ENCODE data around the gene LGI1.

DNA sequence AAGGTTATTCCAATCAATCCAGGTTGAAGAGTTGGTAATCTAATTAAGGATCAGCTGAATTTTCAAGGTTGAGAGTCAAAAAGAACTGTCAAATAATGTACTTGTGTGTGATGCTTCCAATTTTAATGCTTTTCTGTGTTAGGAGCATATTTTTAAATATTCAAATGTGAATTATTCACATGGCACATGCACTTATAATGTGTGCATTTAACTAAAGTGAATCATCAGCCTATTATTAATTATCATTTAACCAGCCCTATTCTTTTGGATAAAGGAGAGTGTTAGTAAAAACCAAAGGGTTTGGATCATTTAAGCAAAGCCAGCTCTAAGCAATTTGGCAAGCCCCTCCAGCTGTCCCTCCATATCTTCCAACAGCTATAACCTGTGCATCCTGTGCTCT is 11.2 kb downstream of the LGI1 start:
- TF ChIP-seq, protein P1, sequence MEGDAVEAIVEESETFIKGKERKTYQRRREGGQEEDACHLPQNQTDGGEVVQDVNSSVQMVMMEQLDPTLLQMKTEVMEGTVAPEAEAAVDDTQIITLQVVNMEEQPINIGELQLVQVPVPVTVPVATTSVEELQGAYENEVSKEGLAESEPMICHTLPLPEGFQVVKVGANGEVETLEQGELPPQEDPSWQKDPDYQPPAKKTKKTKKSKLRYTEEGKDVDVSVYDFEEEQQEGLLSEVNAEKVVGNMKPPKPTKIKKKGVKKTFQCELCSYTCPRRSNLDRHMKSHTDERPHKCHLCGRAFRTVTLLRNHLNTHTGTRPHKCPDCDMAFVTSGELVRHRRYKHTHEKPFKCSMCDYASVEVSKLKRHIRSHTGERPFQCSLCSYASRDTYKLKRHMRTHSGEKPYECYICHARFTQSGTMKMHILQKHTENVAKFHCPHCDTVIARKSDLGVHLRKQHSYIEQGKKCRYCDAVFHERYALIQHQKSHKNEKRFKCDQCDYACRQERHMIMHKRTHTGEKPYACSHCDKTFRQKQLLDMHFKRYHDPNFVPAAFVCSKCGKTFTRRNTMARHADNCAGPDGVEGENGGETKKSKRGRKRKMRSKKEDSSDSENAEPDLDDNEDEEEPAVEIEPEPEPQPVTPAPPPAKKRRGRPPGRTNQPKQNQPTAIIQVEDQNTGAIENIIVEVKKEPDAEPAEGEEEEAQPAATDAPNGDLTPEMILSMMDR (conservative IDR thresholded peaks at IDR 0.05), result no peak
- no peak for TF ChIP-seq ZFX (IDR thresholded peaks at IDR 0.05)

Data from C4-2B (cell line).